GM12878 (cell line): ENCODE results near the gene SOX4. TPM values are rescaled to one million over a fixed set of nuclear protein-coding genes. Genes with fewer than 3 reads are reported as not detected.

Source experiments
- ATF7 ChIP-seq: fragments of 450-650 bp; IDR thresholded peaks from 2 replicates; pipeline ENCODE4 v1.6.1; 2016; ENCODE audit warnings: low read depth, mild to moderate bottlenecking
- BCL11A ChIP-seq: IDR thresholded peaks from 2 replicates; pipeline ENCODE4 v1.6.1; 2011; ENCODE audit warnings: low read depth, low read length
- CBX3 ChIP-seq: fragments of 200-600 bp; sonication (generic); IDR thresholded peaks from 2 replicates; pipeline ENCODE4 v1.6.1; 2016; ENCODE audit warnings: low read depth, borderline replicate concordance
- CEBPB ChIP-seq, 2 experiments: fragments of 150-350 bp in 1 of 2; IDR thresholded peaks; 2 replicates each; pipeline ENCODE4 v1.6.1; 2012 to 2014; ENCODE audit warnings: low read depth in 2 of 2, low read length in 2 of 2, borderline replicate concordance in 1 of 2, inconsistent platforms in 1 of 2
- CHD2 ChIP-seq: IDR thresholded peaks from 2 replicates; pipeline ENCODE4 v1.6.1; 2011; ENCODE audit warnings: low read depth, low read length, improper control_type of control experiment, borderline replicate concordance
- CREM ChIP-seq: IDR thresholded peaks from 2 replicates; pipeline ENCODE4 v1.6.1; 2014; ENCODE audit warnings: antibody characterized with exemption, low read depth
- ETV6 ChIP-seq, 2 experiments: fragments of 450-650 bp in 1 of 2; IDR thresholded peaks in 1 of 2; conservative IDR thresholded peaks in 1 of 2; 2 replicates each; pipeline ENCODE4 v1.6.1; 2014; ENCODE audit warnings: antibody characterized with exemption in 1 of 2, borderline replicate concordance in 1 of 2, low read depth in 1 of 2, mild to moderate bottlenecking in 1 of 2, moderate library complexity in 1 of 2
- EZH2 ChIP-seq: IDR thresholded peaks from 2 replicates; pipeline ENCODE4 v1.6.1; 2012; ENCODE audit warnings: low read depth, mild to moderate bottlenecking, control low read depth, inconsistent platforms, low read length, borderline replicate concordance; ENCODE audit not compliant: control insufficient read depth
- FOS ChIP-seq: IDR thresholded peaks from 3 replicates; pipeline ENCODE4 v1.6.1; 2011; ENCODE audit warnings: borderline replicate concordance; ENCODE audit not compliant: insufficient read length; ENCODE audit errors: extremely low read depth
- GABPA ChIP-seq: IDR thresholded peaks from 2 replicates; pipeline ENCODE4 v1.6.1; 2014; ENCODE audit warnings: antibody characterized with exemption, low read depth, mild to moderate bottlenecking, inconsistent platforms
- GATAD2B ChIP-seq: fragments of 450-650 bp; conservative IDR thresholded peaks from 2 replicates; pipeline ENCODE4 v1.6.1; 2017; ENCODE audit warnings: low read depth, mild to moderate bottlenecking, moderate library complexity
- IKZF1 ChIP-seq: fragments of 450-650 bp; conservative IDR thresholded peaks from 2 replicates; pipeline ENCODE4 v1.6.1; 2017; ENCODE audit warnings: antibody characterized with exemption, mild to moderate bottlenecking
- LARP7 ChIP-seq: fragments of 450-650 bp; IDR thresholded peaks from 2 replicates; pipeline ENCODE4 v1.6.1; 2017; ENCODE audit warnings: mild to moderate bottlenecking
- MTA2 ChIP-seq: fragments of 450-650 bp; IDR thresholded peaks from 2 replicates; pipeline ENCODE4 v1.6.1; 2016; ENCODE audit warnings: low read depth, mild to moderate bottlenecking, moderate library complexity
- NR2C1 ChIP-seq: fragments of 450-650 bp; IDR thresholded peaks from 2 replicates; pipeline ENCODE4 v1.6.1; 2017; ENCODE audit warnings: antibody characterized with exemption, mild to moderate bottlenecking, moderate library complexity
- PAX5 ChIP-seq: IDR thresholded peaks from 2 replicates; pipeline ENCODE4 v1.6.1; 2011; ENCODE audit warnings: low read depth, low read length, borderline replicate concordance
- PML ChIP-seq: IDR thresholded peaks from 2 replicates; pipeline ENCODE4 v1.6.1; 2012; ENCODE audit warnings: low read length, inconsistent platforms
- SPI1 ChIP-seq: IDR thresholded peaks from 2 replicates; pipeline ENCODE4 v1.6.1; 2011; ENCODE audit warnings: low read depth, mild to moderate bottlenecking, low read length, moderate library complexity, borderline replicate concordance; ENCODE audit not compliant: insufficient read depth
- STAT3 ChIP-seq: IDR thresholded peaks from 2 replicates; pipeline ENCODE4 v1.6.1; 2011; ENCODE audit warnings: low read depth, low read length, improper control_type of control experiment
- TAF1 ChIP-seq: IDR thresholded peaks from 2 replicates; pipeline ENCODE4 v1.6.1; 2011; ENCODE audit warnings: mild to moderate bottlenecking, low read depth, low read length, borderline replicate concordance
- TBL1XR1 ChIP-seq: IDR thresholded peaks from 2 replicates; pipeline ENCODE4 v1.6.1; 2012; ENCODE audit warnings: low read depth, low read length, improper control_type of control experiment
- TCF3 ChIP-seq: IDR thresholded peaks from 2 replicates; pipeline ENCODE4 v1.6.1; 2012; ENCODE audit warnings: low read depth, mild to moderate bottlenecking, low read length, borderline replicate concordance; ENCODE audit not compliant: insufficient read depth
- ZNF274 ChIP-seq: IDR thresholded peaks from one replicate; pipeline ENCODE4 v1.8.0; 2011; ENCODE audit not compliant: insufficient read length, insufficient read depth
- polyA plus RNA-seq, 11 experiments: library from polyadenylated mRNA; depleted of rRNA in 4 of 11; unstranded in 6 of 11; stranded (reverse) in 5 of 11; fragments of >200 nt; fragmentation: Nextera tagmentation in 4 of 11; fragmentation: Illumina TruSeq in 1 of 11; extraction: Ambion mirVana in 4 of 11; extraction: Trizol in 1 of 11; gene quantifications; 1 replicate in 1 of 11; 2 replicates in 10 of 11; pipeline versions ENCODE4 v1.2.1 to v1.2.3, GENCODE V29; 2011 to 2016; ENCODE audit warnings: inconsistent platforms in 2 of 11, missing spikeins in 2 of 11, low read depth in 1 of 11
- total RNA-seq, 4 experiments: library from RNA; depleted of rRNA in 3 of 4; stranded (reverse); fragments of >200 nt in 3 of 4; fragmentation: Illumina TruSeq in 1 of 4; extraction: Trizol in 1 of 4; gene quantifications; 2 replicates each; pipeline versions ENCODE4 v1.2.1 to v1.2.3, GENCODE V29; 2013 to 2021
- TF ChIP-seq, protein P1 (sequence below): fragments of 450-650 bp; IDR thresholded peaks from 2 replicates; pipeline ENCODE4 v1.6.1; 2017; ENCODE audit warnings: antibody characterized with exemption, mild to moderate bottlenecking, moderate library complexity
- TF ChIP-seq, protein P2 (sequence below): fragments of 450-650 bp; IDR thresholded peaks from 2 replicates; pipeline ENCODE4 v1.6.1; 2014; ENCODE audit warnings: mild to moderate bottlenecking
- TF ChIP-seq, protein P3 (sequence below): fragments of 450-650 bp; IDR thresholded peaks from 2 replicates; pipeline ENCODE4 v1.6.1; 2017; ENCODE audit warnings: borderline replicate concordance

Gene SOX4
- total and polyA plus RNA-seq, 10 of the 15 experiments (the other 5 are each of a cell fraction or from before 2014, with no cell fraction given), result 16.8 to 119 (median 26.5) TPM

DNA sequence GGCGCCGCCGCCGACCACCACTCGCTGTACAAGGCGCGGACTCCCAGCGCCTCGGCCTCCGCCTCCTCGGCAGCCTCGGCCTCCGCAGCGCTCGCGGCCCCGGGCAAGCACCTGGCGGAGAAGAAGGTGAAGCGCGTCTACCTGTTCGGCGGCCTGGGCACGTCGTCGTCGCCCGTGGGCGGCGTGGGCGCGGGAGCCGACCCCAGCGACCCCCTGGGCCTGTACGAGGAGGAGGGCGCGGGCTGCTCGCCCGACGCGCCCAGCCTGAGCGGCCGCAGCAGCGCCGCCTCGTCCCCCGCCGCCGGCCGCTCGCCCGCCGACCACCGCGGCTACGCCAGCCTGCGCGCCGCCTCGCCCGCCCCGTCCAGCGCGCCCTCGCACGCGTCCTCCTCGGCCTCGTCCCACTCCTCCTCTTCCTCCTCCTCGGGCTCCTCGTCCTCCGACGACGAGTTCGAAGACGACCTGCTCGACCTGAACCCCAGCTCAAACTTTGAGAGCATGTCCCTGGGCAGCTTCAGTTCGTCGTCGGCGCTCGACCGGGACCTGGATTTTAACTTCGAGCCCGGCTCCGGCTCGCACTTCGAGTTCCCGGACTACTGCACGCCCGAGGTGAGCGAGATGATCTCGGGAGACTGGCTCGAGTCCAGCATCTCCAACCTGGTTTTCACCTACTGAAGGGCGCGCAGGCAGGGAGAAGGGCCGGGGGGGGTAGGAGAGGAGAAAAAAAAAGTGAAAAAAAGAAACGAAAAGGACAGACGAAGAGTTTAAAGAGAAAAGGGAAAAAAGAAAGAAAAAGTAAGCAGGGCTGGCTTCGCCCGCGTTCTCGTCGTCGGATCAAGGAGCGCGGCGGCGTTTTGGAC is 2.0 kb downstream of the SOX4 start (continued):
- TF ChIP-seq SPI1 (no peak), ZNF274 (no peak), CBX3 (no peak), TBL1XR1 (no peak), BCL11A (no peak), CEBPB (IDR thresholded peaks at IDR 0.05; ENCODE audit: borderline replicate concordance in 1 of 2, low read depth in 2 of 2, low read length in 2 of 2) (no peak), GATAD2B (peak; percentile 86), TCF3 (no peak), EZH2 (no peak), IKZF1 (peak; percentile 95), MTA2 (peak; percentile 12; the same call in 1 of the 2 replicates), GABPA (no peak), PML (no peak), FOS (no peak), NR2C1 (no peak), ETV6 (conservative IDR thresholded peaks at IDR 0.05 in 1 of 2, IDR thresholded peaks at IDR 0.05 in 1 of 2; ENCODE audit: borderline replicate concordance in 1 of 2, low read depth in 1 of 2) (no peak), TAF1 (no peak), PAX5 (no peak), CREM (no peak), STAT3 (no peak), CHD2 (no peak), ATF7 (no peak), LARP7 (no peak)
- TF ChIP-seq, protein P1, sequence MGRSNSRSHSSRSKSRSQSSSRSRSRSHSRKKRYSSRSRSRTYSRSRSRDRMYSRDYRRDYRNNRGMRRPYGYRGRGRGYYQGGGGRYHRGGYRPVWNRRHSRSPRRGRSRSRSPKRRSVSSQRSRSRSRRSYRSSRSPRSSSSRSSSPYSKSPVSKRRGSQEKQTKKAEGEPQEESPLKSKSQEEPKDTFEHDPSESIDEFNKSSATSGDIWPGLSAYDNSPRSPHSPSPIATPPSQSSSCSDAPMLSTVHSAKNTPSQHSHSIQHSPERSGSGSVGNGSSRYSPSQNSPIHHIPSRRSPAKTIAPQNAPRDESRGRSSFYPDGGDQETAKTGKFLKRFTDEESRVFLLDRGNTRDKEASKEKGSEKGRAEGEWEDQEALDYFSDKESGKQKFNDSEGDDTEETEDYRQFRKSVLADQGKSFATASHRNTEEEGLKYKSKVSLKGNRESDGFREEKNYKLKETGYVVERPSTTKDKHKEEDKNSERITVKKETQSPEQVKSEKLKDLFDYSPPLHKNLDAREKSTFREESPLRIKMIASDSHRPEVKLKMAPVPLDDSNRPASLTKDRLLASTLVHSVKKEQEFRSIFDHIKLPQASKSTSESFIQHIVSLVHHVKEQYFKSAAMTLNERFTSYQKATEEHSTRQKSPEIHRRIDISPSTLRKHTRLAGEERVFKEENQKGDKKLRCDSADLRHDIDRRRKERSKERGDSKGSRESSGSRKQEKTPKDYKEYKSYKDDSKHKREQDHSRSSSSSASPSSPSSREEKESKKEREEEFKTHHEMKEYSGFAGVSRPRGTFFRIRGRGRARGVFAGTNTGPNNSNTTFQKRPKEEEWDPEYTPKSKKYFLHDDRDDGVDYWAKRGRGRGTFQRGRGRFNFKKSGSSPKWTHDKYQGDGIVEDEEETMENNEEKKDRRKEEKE, result 0 out of 2 replicates have a peak, but pooled peaks have one; percentile 7
- TF ChIP-seq, protein P2, sequence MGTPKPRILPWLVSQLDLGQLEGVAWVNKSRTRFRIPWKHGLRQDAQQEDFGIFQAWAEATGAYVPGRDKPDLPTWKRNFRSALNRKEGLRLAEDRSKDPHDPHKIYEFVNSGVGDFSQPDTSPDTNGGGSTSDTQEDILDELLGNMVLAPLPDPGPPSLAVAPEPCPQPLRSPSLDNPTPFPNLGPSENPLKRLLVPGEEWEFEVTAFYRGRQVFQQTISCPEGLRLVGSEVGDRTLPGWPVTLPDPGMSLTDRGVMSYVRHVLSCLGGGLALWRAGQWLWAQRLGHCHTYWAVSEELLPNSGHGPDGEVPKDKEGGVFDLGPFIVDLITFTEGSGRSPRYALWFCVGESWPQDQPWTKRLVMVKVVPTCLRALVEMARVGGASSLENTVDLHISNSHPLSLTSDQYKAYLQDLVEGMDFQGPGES, result no peak
- TF ChIP-seq, protein P3, sequence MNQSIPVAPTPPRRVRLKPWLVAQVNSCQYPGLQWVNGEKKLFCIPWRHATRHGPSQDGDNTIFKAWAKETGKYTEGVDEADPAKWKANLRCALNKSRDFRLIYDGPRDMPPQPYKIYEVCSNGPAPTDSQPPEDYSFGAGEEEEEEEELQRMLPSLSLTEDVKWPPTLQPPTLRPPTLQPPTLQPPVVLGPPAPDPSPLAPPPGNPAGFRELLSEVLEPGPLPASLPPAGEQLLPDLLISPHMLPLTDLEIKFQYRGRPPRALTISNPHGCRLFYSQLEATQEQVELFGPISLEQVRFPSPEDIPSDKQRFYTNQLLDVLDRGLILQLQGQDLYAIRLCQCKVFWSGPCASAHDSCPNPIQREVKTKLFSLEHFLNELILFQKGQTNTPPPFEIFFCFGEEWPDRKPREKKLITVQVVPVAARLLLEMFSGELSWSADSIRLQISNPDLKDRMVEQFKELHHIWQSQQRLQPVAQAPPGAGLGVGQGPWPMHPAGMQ, result no peak
